Stimulated activated CD4-positive, alpha-beta T cell treated with anti-CD3 and anti-CD28 coated beads, Interleukin-1b, Interleukin-23, amount 100 ng/mL, for 1 hour (primary cell): ENCODE measurements around the gene TMOD3.
"Not testable (repeated sequence)": the region's sequence is repeated elsewhere in the genome, so short reads cannot be mapped to it uniquely, and the experiment has no call there.

Experiments used
- DNase-seq, 2 donors: peaks; one replicate each; pipeline ENCODE4 v3.0.0-alpha.2; 2020; ENCODE audit warnings: low read depth in 2 of 2

The TMOD3 gene

DNA sequence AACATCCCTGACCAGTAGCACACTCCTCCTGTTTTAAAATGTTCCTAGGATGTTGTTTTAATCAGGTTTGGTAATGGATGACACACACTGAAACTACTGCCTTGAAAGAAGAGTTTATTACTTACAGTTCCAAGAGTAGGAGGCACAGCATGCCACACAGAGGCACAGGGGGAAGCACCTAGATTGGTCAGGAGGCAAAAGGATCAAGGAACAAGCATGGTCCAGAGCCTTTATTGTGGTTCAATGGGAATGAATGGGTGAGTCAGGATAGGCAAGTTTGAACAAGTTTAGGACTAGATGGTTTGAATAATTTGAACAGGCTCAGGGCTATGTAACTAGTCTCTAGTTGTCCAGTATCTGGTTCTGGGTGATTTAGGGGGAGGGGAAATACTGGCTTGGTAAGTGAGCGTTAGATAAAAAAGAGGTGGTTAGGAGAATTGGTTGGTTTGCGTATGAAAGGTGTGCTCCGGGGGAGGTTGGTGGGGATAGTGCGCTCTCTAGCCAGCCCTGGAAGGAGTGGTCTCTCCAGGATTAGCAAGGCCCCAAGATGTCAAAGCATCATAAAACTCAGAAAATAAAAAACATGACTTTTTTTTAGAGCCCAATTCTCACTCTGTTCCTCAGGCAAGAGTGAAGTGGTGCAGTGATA, 35.1 kb downstream of the TMOD3 start:
- DNase-seq = no peak

DNA sequence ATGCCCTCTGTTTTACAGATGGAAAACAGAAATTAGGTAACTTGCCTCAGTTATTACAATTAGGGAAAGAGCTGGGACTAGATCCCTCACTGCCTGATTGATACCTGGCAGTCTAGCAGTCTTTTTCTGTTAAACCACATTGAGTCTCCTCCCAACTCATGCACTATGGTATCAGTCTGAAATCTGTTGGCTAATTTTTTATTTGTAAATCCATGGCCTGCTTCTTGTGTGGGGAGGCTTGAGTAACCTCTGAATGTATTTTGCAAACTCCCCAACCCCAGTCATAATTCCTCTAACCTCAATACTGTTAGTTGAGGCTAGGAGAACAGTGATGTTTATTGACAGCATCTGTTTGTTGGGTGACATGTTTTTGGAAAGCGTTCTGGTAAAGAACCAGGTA, 35.9 kb downstream of the TMOD3 start:
- no peak for DNase-seq

DNA sequence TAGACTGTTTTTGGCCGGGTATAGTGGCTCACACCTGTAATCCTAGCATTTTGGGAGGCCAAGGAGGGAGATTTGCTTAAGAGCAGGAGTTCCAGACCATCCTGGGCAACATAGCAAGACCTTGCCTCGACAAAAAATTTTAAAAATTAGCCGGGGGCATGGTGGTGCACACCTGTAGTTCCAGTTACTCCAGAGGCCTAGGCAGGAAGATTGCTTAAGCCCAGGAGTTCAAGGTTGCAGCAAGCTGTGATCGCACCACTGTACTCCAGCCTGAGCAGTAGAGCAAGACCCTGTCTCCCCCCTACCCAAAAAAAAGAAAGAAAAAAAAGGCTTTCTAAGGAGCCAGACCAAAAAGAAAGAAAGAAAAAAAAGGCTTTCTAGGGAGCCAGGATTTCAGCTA, 36.7 kb downstream of the TMOD3 start:
- DNase-seq = no peak

DNA sequence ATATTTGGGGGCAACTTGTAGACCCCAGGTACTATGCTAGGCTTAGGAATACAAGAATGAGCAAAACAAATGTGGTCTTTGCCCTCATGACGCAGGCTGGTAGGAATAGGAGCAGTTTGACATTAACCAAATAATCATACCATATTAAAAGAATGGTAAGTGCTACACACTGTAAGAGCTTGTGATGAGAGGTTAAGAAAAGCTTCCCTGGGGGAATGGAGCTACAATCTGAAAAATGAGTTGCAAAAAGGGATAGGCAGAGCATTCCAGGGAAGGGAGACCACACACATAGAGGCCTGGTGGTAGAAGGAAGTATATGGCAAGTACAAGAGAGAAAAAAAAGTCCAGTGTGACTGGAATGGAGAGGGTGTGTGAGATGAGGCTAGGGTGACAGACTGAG, 37.3 kb downstream of the TMOD3 start:
- DNase-seq = no peak

DNA sequence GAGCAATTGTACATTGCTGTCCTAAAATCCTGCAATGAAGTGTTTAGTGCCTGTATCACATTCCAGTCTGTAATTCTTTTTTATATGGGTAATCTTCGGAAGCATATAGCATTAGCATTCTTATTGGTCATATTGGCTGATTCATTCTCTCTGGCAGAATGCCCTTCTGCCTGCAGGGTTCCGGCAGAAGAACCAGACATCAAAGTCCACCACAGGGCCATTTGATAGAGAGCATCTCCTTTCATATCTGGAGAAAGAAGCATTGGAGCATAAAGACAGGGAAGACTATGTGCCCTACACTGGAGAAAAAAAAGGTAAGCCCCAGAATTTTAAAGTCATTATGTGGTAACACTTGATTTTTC, 39.6 kb downstream of the TMOD3 start:
- no peak for DNase-seq

DNA sequence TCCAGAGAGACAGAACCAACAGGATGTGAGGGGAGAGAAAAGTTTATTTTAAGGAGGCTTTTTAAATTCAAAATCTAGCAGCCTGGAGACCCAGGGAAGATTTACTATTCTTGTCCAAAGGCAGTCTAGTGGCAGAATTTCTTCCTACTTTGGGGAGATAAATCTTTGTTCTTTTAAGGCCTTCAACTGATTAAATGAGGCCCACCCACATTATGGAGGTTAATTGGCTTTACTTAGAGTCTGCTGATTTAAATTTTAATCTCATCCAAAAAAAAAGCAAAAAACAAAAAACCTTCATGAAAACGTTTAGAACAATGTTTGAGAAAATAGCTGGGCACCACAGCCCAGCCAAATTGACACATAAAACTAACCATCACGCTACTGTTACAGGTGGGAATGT, 41.3 kb downstream of the TMOD3 start:
- no peak for DNase-seq

DNA sequence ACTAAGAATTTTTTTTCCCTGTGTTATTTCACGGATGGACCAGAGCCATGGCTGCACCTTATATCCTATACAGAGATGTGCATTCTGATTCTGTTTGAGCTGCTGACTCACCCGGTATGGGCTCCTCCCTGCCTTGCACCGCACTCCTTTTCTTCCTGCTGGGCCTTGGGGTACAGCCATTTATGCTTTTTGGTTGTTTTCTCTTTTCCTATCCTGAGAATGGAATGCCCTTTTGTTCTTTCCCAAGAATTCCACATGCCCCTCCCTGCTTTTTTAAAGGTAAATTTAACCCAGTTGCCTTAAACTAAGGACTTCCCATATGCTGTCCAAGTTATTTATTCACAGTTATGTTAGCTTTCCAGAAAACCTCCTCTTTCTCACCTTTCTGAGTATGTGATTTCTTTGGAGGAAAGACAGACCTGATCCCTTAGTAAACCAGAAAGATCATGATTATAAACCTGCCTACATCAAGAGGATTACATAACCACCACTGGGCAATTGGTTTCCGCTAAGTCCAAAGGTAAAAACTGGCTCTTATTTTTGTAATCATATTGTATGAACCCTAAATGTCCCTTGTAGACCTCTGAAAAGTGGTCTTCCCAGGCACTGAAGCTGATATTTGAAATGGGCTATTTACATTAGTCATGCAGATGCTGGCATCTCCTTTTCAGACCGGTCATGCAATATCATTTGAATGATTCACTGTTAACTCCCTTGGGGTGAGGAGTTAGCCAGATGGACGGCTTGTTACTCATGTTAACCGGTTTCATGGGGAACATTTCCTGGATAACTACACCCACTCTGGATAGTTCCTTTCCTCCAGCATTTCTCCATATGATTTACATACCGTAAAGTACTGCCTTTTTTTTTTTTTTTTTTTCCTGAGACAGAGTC, 45.5 kb downstream of the TMOD3 start:
- DNase-seq = no peak

DNA sequence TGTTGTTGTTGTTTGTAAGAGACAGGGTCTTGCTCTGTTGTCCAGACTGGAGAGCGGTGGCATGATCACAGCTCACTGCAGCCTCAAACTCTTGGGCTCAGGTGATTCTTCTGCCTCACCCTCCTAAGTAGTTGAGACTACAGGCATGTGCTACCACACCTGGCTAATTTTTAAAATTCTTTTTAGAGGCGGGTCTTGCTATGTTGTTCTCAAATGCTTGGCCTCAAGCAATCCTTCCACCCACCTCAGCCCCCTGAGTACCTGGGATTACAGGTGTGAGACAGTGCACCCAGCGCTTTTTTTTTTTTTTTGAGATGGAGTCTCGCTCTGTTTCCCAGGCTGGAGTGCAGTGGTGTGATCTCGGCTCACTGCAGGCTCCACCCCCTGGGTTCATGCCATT, 46.7 kb downstream of the TMOD3 start:
- DNase-seq = no peak

DNA sequence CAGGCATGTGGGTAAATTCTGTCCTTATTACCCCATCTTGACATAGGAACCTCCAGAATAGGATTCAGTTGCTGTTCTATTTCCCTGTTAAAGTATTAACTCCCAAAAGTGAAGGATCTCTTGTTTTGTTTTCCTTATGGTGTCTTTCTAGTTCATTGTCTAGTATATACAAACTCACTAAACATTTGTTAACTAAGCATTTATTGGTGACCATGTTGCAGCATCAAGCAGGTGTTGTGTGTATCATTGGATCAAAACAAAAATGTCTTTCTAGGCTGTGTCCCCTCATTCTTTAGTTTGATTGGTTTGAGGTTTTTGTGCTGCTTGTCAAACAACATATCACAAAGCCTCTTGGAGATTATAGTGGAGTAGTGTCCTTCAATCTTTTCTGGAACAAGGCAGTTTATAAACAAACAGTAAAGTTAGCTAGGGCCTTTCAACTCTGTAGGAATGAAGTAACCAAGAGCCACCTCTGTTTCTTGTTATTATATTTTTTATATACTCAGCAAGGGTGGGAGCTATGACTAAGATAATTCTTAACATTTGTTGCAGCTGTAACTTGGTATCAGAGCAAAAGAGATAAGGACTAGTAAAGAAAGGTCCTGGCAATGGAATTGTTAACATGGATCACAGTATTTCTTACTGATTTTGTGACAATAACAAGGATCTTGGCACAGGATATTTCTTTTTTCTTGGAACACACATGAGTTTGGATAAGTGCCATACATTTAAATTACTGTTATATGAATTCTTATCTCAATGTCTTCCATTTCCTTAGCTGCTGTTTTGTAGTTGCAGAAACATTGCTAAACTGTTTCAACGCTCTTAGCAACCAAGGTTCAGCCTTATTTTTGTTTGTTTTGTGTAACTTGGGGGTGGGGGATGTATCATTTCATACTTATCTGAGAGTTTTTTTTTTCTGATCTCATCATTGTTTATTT, 49.3 kb downstream of the TMOD3 start:
- DNase-seq = no peak

DNA sequence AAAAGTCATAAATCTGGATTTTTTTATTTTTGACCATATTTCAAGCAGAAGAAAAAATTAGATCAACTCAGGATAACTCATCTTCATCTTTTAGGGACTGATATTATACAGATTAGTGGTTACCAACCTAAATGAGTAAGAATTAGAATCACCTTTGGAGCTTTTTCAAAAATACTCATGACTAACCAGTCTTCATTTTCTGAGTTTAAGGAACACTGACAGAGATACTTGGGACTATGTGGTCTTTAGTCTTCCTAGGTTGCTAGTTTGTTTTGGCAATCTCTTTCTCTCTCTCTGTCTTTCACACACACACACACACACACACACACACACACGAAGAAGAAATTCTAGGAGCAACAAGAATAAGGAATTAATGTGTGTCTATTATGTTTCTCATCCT, 50.1 kb downstream of the TMOD3 start:
- DNase-seq = no peak

DNA sequence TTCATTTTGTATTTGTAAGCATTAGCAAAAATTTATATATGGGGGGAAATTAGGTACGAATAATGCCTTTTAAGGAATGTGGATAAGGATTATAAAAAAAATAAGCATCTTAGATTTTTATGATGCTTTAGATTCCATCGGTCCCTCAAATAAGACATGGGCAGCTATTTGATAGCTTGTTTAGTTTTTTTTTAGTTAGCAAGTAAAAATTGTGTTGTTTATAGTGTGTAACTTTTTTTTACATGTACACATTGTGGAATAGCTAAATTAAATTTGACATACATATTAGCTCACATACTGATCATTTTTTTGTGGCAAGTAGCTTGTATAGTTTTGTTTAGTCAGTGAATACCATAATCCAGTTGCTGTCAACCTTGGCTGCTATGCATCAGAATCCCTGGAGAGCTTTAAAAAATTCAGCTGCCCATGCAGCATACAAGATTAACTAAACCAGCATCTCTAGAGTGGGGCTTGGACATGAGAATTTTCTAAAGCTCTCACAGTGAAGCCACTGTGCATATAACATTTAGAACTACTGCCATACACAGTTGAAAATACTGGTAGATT, 53.9 kb downstream of the TMOD3 start:
- no peak for DNase-seq

DNA sequence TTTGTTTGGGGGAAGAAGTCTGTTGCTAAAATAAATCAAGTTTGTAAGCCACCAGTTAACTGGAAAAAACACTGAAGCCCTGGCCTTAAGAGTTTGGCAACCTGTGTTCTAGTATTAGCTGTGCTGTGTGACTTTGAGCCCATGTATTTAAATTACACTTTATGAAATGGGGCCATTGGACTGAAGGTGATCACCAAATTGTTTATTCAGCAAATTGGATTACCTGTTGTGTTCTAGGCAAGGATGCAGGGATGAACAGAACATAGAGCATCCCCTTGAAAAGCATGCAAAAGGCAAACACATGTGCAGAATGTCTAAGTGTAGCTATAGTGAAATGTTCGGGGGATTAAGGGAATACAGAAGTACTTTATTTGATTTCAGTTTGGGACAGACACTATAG, 54.6 kb downstream of the TMOD3 start:
- DNase-seq = no peak

DNA sequence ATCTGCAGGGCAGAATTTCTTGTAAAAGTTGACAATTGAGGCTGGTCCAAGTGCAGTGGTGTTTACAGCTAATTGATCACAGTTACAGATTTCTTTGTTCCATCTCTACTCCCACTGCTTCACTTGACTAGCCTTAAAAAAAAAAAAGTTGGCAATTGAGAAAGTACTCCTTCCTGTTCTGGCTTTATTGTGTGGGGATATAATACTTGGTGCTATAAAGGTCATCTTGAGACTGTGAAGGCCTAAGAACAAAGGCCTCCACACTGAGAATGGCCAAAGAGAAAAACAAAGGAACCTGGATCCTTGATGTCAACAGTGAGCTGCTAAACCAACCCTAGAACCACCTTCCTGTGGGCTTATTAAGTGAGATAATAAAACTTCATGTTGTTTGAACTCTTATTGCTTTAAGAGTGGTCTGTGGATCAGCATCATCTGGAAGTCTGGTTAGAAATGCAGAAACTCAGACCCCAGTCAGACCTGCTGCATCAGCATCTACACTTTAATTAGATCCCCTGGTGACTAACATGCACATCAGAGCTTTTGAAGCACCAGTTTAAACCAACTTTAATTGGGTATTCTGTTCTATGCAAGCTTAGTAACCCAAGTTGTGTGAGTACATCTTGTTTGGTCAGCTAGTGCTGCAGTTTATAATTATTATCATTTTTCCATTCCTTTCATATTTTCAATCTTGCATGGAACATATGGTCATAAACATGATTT, 55.2 kb downstream of the TMOD3 start:
- DNase-seq = no peak

DNA sequence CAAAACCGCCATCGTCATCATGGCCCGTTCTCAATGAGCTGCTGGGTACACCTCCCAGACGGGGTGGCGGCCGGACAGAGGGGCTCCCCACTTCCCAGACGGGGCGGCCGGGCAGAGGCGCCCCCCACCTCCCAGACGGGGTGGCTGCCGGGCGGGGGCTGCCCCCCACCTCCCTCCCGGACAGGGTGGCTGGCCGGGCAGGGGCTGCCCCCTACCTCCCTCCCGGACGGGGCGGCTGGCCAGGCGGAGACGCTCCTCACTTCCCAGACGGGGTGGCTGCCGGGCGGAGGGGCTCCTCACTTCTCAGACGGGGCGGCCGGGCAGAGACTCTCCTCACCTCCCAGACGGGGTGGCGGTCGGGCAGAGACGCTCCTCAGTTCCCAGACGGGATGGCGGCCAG, 56.3 kb downstream of the TMOD3 start:
- DNase-seq = not testable (repeated sequence)

DNA sequence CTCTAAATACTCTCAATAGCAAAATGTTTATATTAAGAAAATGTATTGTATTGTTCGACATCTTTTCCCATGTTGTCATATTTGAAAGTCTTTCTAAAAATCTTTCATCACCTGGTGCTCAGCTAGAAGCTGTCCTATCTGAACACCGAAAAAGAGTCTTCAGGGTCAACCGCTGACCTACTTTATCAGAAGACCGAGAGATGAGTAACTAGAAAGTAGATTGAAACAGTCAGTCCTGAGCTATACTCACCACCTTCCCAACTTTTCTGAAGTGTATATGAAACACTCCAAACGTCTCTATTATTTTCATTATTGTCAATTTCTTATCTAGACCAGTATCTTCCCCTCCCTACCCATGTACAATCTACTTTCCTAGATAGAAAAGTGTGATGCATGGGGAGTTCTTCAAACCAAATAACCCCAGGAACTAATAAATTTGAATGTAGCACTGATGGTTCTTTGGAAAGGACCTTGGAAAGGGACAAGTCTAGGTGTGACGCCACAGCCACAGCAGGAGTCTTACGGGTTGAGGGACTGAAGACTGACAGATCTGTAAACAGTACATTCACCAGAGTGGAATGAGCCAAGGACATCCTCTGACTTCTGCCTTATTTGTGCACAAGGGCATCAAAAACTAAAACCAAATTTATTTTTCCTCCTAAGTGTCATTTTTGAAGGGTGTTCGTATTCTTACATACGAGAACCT, 58.6 kb downstream of the TMOD3 start:
- no peak for DNase-seq

DNA sequence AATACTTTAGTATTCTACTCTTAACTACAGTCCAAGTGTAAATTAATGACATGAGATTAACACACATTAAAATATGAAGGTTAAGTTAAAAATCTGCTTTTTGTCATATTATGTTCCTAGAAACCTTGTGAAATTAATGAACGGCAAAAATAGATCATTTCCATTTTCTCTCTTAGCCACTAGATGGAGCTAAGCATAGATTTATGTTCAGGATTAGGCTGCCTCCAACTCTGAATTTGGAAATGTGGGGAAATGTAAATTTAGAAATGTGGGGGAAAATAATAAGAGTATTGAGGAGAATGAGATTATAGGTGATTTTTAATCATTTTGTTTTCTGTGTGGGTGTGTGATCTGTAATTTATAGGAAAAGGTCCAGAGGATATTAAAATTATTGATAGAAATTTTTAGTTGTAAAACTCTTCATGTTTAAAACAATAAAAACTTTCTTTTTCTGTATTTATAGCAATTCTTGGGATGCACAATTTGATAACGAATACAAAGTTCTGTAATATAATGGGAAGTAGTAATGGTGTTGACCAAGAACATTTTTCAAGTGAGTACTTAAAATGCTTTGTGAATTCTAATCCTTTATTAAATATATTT, 59.2 kb downstream of the TMOD3 start:
- no peak for DNase-seq

DNA sequence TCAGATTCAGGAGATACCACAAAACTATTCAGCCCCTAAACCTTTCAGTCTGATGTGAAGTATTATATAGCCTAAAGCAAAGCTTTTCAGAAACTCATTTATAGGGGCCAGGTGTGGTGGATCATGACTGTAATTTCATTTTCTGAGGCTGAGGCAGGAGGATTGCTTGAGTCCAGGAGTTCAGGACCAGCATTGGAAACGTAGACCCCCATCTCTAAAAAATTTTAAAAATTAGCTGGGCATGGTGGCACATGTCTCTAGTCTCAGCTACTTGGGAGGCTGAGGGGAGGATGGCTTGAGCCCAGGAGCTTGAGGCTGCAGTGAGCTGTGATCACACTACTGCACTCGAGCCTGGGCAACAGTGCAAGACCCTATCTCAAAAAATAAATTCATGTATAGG, 60.0 kb downstream of the TMOD3 start:
- DNase-seq = no peak

DNA sequence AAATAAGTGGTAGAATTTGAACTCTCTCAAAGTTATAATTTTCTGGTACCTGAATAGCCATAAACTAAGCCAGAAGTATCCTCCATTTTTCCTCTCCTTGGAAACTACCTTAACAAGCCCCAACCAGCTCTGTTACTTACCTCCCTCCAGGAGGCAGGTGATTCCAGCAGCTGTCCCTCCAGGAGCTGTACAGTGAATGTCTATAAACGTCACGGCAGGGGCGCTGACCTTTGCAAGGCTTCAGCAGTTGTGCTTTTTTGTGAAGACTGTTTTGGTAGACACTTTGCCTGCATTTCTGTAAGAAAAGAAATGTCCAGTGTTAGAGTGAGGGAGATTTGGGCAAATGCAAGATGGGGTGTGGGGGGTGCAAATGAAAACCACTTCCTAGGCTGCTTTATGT, 75.0 kb downstream of the TMOD3 start:
- DNase-seq = no peak

DNA sequence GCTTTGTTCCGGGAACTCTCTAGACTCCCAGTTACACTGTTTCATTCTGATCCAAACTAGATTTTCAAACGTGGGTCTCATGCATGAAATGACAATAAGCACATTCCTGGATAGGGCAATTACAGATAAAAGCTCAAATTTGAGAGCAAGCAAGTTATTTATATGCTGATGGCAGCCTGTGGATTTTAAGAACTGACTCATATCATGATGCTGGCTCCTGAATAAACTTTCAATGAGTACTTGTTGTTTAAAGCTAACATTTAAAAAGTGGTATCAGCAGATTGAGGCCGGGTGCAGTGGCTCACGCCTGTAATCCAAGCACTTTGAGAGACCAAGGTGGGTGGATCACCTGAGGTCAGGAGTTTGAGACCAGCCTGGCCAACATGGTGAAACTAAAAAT, 75.5 kb downstream of the TMOD3 start:
- no peak for DNase-seq

DNA sequence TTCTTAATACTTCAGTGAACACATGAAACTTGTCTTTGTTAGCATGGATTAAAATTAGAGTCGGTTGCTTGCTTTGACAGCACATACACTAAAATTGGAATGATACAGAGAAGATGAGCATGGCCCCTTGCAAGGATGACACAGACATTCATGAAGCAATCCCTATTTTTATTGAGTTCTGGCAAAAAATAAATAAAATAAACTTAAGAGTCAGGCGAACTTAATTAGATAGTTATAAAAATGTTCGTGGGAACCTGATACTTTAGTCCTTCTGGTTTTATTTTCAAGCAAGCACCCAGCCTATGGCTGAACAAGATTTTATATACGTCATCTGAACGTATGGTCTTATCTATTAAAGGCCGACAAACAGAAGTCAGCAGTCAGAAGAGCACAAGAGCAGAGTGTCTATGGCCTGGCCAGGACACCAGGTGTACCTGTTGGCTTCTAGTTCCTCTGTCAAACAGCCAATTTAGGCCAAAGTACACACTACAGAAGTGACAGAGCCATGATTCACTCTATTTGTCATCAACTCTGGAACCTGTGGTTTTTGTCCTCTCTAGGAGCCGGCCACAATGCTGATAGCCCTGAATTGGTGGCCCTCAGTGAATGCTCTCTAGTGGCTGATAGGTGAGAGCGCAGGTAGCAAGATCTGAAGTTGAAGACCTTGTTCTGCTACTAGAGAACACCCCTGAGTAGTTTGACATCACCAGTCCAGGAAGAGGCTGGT, 77.8 kb downstream of the TMOD3 start:
- no peak for DNase-seq
